ENCODE data around the gene SLC5A12.

Gene SLC5A12

DNA sequence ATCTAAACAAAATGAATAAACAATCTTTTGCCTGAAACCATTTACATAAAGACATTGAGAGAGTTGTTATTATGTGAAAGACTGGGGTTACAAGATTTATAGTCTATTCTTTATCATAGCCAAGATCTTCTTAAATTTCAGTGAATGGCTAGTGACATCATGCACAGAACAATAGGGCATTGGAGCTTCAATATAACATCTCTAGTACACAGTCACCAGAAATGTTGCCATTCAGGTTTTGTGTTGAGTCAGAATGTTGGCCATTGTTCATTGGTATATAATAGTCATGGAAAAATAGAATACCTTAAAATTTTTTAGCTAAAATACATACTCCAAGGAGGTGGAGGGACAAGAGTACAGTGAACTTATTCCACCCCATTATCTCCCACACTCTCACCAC lies 44.3 kb downstream of the SLC5A12 start:
- Histone ChIP-seq H3K4me3 (ENCODE audit: low read depth in 1 of 2, low read length in 1 of 2) (no peak overlapping the region), H3K36me3 (no peaks in the 10 kb centered on the region), H3K27ac (no peak overlapping the region), H3K4me1 (ENCODE audit: control insufficient read depth in 1 of 2, insufficient read depth in 1 of 2, low read depth in 1 of 2, low read length in 1 of 2) (no peaks in the 10 kb centered on the region), H3K27me3 (no peaks in the 10 kb centered on the region), H3K9me3 (no peaks in the 10 kb centered on the region)
- TF ChIP-seq, protein P1, sequence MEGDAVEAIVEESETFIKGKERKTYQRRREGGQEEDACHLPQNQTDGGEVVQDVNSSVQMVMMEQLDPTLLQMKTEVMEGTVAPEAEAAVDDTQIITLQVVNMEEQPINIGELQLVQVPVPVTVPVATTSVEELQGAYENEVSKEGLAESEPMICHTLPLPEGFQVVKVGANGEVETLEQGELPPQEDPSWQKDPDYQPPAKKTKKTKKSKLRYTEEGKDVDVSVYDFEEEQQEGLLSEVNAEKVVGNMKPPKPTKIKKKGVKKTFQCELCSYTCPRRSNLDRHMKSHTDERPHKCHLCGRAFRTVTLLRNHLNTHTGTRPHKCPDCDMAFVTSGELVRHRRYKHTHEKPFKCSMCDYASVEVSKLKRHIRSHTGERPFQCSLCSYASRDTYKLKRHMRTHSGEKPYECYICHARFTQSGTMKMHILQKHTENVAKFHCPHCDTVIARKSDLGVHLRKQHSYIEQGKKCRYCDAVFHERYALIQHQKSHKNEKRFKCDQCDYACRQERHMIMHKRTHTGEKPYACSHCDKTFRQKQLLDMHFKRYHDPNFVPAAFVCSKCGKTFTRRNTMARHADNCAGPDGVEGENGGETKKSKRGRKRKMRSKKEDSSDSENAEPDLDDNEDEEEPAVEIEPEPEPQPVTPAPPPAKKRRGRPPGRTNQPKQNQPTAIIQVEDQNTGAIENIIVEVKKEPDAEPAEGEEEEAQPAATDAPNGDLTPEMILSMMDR (IDR thresholded peaks at IDR 0.05), result no peak

DNA sequence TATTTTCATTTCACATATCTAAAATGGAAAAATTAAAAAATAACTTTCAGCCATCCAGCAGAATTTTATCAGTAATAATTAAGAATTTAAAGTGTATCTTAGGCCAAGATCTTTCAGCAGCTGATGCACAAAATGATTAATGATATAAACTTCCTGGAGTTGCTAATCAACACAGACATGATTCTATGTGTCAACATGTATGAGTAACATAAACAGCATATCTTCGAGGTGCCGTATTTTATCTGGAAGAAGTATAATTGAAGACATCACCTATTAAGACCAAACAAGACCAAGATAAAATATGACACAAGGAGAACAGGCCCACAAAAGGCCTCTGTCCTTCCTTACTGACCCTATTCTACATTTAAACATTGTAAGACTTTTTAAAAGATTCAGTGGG lies 45.2 kb downstream of the SLC5A12 start:
- H3K4me3 ChIP-seq (ENCODE audit: low read depth in 1 of 2, low read length in 1 of 2), result no peak overlapping the region
- TF ChIP-seq, protein P1 (IDR thresholded peaks at IDR 0.05), result no peak
- no peak overlapping the region for H3K27ac ChIP-seq
- H3K27me3 ChIP-seq, result no peaks in the 10 kb centered on the region
- H3K36me3 ChIP-seq, result no peaks in the 10 kb centered on the region
- H3K9me3 ChIP-seq, result no peaks in the 10 kb centered on the region
- no peaks in the 10 kb centered on the region for H3K4me1 ChIP-seq (ENCODE audit: control insufficient read depth in 1 of 2, insufficient read depth in 1 of 2, low read depth in 1 of 2, low read length in 1 of 2)

DNA sequence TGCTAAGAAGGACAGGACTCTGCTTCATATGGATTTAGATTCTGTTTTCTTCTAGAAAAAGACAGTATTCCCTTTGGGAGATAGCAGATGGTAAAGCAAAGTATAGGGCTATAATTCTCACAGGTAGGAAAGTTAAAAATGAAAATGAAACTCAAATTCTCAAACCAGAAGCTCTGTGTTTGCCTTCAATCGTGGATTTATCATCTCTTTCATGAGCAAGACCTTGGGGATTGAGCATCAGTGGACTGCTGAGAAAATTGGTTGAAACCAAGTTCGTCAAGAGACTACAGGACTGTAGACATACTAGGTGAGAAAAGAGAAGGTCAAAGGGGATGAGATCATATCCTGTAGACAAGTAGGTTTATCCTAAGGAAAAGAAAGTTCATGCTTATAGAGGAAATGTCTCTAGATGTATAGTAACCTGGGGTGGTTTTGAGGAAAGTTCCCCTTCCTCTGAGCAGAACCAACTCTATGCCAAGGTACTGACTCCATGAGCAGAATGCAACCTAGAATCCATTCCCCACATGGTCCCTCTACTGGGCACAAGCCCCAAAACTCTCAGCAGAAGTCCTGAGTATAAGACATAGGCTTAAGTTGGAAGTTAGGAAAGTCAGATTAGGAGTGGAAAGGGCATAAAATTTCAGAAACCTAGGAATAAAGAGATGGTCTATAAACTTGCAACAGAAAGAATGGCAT lies 46.5 kb downstream of the SLC5A12 start:
- TF ChIP-seq, protein P1 (IDR thresholded peaks at IDR 0.05), result no peak

DNA sequence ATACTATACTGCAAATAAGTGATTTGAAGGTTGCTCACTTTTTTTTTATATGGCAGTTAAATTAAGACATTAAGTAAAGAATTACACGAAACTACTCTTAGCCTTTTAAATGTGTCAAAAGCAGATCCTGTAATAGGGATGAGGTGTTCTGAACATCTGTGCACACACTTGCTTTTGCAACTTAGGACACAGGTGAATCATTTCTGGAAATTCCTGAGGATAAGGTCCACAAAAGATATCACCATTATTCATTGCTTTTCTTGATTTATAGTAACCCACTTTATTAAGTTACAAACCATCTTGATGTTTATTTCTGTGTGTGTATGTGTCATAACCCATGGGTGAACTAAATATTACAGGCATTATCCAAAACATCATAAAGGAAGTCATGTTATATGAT lies 55.9 kb downstream of the SLC5A12 start:
- no peak overlapping the region for H3K27ac ChIP-seq
- TF ChIP-seq, protein P1 (IDR thresholded peaks at IDR 0.05), result no peak
- no peaks in the 10 kb centered on the region for H3K4me1 ChIP-seq (ENCODE audit: control insufficient read depth in 1 of 2, insufficient read depth in 1 of 2, low read depth in 1 of 2, low read length in 1 of 2)
- H3K9me3 ChIP-seq, result no peaks in the 10 kb centered on the region
- no peaks in the 10 kb centered on the region for H3K36me3 ChIP-seq
- no peaks in the 10 kb centered on the region for H3K27me3 ChIP-seq
- H3K4me3 ChIP-seq (ENCODE audit: low read depth in 1 of 2, low read length in 1 of 2), result no peak overlapping the region

More for the DNA sequence above, 46.5 kb downstream of the SLC5A12 start:
- H3K4me1 ChIP-seq (ENCODE audit: control insufficient read depth in 1 of 2, insufficient read depth in 1 of 2, low read depth in 1 of 2, low read length in 1 of 2), result no peaks in the 10 kb centered on the region
- no peaks in the 10 kb centered on the region for H3K9me3 ChIP-seq
- H3K27ac ChIP-seq, result no peak overlapping the region
- H3K36me3 ChIP-seq, result no peaks in the 10 kb centered on the region
- no peaks in the 10 kb centered on the region for H3K27me3 ChIP-seq
- no peak overlapping the region for H3K4me3 ChIP-seq (ENCODE audit: low read depth in 1 of 2, low read length in 1 of 2)

DNA sequence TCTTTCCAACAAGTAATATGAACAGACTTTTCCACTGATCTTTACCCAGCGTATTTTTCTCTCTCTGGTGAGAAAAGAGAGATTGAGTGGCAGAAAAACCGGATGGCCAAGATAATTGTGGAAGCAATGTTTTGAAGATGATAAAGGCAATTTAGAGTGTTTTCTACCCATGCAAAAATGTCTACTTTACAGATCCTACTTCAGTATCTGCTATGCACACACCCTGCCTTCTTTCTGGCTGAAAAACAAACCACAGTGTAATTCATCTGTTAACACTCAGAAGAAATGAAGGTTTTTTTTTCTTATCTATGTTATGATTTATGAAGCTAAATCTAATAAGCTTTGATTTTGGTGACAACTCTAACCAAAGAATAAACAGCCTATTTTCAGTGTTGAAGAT lies 56.8 kb downstream of the SLC5A12 start:
- Histone ChIP-seq H3K4me1 (ENCODE audit: control insufficient read depth in 1 of 2, insufficient read depth in 1 of 2, low read depth in 1 of 2, low read length in 1 of 2) (no peaks in the 10 kb centered on the region), H3K27me3 (no peaks in the 10 kb centered on the region), H3K36me3 (no peaks in the 10 kb centered on the region), H3K4me3 (ENCODE audit: low read depth in 1 of 2, low read length in 1 of 2) (no peak overlapping the region), H3K27ac (no peak overlapping the region), H3K9me3 (no peaks in the 10 kb centered on the region)
- TF ChIP-seq, protein P1 (IDR thresholded peaks at IDR 0.05), result no peak
